PC-9 (cell line): Measurements from ENCODE around the gene FKBP5. TPM values are rescaled to one million over a fixed set of nuclear protein-coding genes. Genes with fewer than 3 reads are reported as not detected.

Experiments
- BruUV-seq: library from RNA; stranded (reverse); fragments of 400-500 nt; replicated peaks from 2 replicates; lab custom pipeline; 2021; lab: Mats Ljungman, UMichigan
- CTCF ChIA-PET: fragments of 300-600 bp; sonication (Branson Sonifier 250); formaldehyde crosslinking; loops from one replicate; lab custom pipeline; 2022; ENCODE audit warnings: antibody characterized with exemption; lab: Charles Lee
- POLR2A ChIA-PET: fragments of 300-600 bp; sonication (Branson Sonifier 250); formaldehyde crosslinking; loops from one replicate; lab custom pipeline; 2022; ENCODE audit warnings: antibody characterized with exemption; ENCODE audit not compliant: unreplicated experiment; lab: Charles Lee
- DNase-seq, 2 experiments: peaks; one replicate each; pipeline versions ENCODE4 v3.0.0 to v3.0.0-alpha.2; 2015 to 2022; ENCODE audit warnings: mixed read lengths in 1 of 2
- H2AFZ ChIP-seq: fragments of 200-600 bp; sonication (generic); 2 replicates; pipeline ENCODE4 v1.8.1; 2017; ENCODE audit warnings: antibody characterized with exemption
- H3F3A ChIP-seq: fragments of 200-600 bp; sonication (generic); 2 replicates; pipeline ENCODE4 v1.8.1; 2017; ENCODE audit warnings: antibody characterized with exemption, mild to moderate bottlenecking, low read depth; ENCODE audit not compliant: insufficient read depth
- H3K27ac ChIP-seq: fragments of 200-600 bp; sonication (generic); 2 replicates; pipeline ENCODE4 v1.6.1; 2016; ENCODE audit warnings: mixed run types
- H3K27me3 ChIP-seq: fragments of 200-600 bp; sonication (generic); 2 replicates; pipeline ENCODE4 v1.6.1; 2016; ENCODE audit warnings: low read depth, mixed run types; ENCODE audit not compliant: insufficient read depth
- H3K36me3 ChIP-seq: fragments of 200-600 bp; sonication (generic); 2 replicates; pipeline ENCODE4 v1.6.1; 2016; ENCODE audit warnings: low read depth, mixed run types
- H3K4me1 ChIP-seq: fragments of 200-600 bp; sonication (generic); replicated peaks from 2 replicates; pipeline ENCODE4 v1.6.1; 2016; ENCODE audit warnings: mixed run types; ENCODE audit not compliant: insufficient read depth
- H3K4me2 ChIP-seq: fragments of 200-600 bp; sonication (generic); 2 replicates; pipeline ENCODE4 v1.6.1; 2017; ENCODE audit warnings: mixed run types
- H3K4me3 ChIP-seq: fragments of 200-600 bp; sonication (generic); 2 replicates; pipeline ENCODE4 v1.6.1; 2016; ENCODE audit warnings: mixed run types
- H3K79me2 ChIP-seq: fragments of 200-600 bp; sonication (generic); 2 replicates; pipeline ENCODE4 v1.6.1; 2017; ENCODE audit warnings: low read depth, mixed run types
- H3K9me2 ChIP-seq: fragments of 200-600 bp; sonication (generic); 2 replicates; pipeline ENCODE4 v1.8.1; 2017; ENCODE audit warnings: mild to moderate bottlenecking; ENCODE audit not compliant: insufficient read depth
- H3K9me3 ChIP-seq: fragments of 200-600 bp; sonication (generic); 2 replicates; pipeline ENCODE4 v1.8.1; 2016; ENCODE audit warnings: low read depth; ENCODE audit not compliant: insufficient read depth
- H4K20me1 ChIP-seq: fragments of 200-600 bp; sonication (generic); 2 replicates; pipeline ENCODE4 v1.8.1; 2017; ENCODE audit not compliant: insufficient read depth
- EZH2 ChIP-seq: fragments of 200-600 bp; sonication (generic); IDR thresholded peaks from 2 replicates; pipeline ENCODE4 v1.8.0; 2017; ENCODE audit warnings: antibody characterized with exemption, low read depth
- intact Hi-C: fragments of 100-400 bp; cut with micrococcal nuclease; formaldehyde crosslinking; loops from one replicate; pipeline ENCODE4 v1.10.0; 2022; ENCODE audit not compliant: unreplicated experiment
- total RNA-seq: library from RNA; stranded (reverse); gene quantifications from 2 replicates; pipeline ENCODE4 v1.2.3, GENCODE V29; 2021
- TF ChIP-seq, protein P1 (sequence below): fragments of 200-600 bp; sonication (generic); conservative IDR thresholded peaks from 2 replicates; pipeline ENCODE4 v1.6.1; 2017; ENCODE audit warnings: mixed run types, antibody characterized with exemption, mild to moderate bottlenecking, moderate library complexity

Gene FKBP5
- total RNA-seq, 1 experiment from 2014 or later: 5.0 TPM

DNA sequence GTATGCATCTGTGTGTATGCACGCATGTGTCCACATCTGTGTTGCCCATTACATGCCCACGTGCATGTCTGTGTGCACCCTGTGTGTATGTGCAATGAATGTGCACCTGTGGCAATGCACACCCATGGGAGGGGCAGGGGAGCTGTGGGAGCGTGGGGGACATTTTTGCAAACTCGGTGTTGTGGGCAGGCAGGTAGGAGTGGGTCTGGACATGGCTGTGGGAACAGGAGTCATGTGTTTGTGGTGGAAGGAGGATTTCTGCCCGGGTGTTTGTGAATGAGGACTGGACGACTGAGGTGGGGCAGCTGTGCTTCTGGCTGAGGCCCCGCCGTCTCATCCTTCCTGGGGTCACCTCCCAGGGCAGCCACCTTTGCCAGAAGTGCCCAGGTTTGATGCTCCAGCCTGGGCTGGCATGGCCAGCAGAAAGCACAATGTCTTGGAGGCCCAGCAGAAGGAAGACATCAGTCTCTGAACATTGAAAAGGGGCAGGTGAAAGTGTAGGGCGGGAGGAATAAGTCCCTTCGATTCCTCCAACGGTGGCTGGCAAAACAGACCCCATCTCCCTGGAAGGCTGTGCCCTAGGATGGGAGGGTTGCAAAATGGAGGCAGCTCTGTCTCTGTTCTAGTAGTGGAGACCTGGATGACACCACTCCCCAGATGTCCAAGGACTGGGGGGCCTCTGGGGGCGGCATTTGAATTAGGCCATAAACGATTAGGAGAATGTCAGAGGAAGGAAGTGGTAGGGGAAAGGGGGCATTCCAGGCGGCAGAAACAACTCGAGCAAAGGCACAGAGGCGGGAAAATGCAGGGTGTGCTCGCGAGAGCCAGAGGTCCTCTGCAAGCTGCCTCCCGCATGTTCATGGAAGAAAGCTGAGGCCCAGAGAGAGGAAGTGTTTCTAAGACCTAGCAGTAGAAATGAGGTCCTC is 29.0 kb upstream of the FKBP5 start:
- ChIA-PET POLR2A (no interaction called here), CTCF (interaction anchor here (0.7 kb wide), 1 partner anchor 54 kb away, joined by 3 read pairs; no protein-coding TSS in a partner anchor)
- no peaks in the 10 kb centered on the region for H3K27me3 ChIP-seq
- intact Hi-C loops: no loop called here
- H3K9me3 ChIP-seq: no peaks in the 10 kb centered on the region
- H3K4me3 ChIP-seq: no peak overlapping the region
- no TSS peak for BruUV-seq
- H3K9me2 ChIP-seq: no peaks in the 10 kb centered on the region
- H3F3A ChIP-seq: no peaks in the 10 kb centered on the region
- H3K79me2 ChIP-seq: no peaks in the 10 kb centered on the region
- no peaks in the 10 kb centered on the region for H3K4me1 ChIP-seq
- TF ChIP-seq, protein P1, sequence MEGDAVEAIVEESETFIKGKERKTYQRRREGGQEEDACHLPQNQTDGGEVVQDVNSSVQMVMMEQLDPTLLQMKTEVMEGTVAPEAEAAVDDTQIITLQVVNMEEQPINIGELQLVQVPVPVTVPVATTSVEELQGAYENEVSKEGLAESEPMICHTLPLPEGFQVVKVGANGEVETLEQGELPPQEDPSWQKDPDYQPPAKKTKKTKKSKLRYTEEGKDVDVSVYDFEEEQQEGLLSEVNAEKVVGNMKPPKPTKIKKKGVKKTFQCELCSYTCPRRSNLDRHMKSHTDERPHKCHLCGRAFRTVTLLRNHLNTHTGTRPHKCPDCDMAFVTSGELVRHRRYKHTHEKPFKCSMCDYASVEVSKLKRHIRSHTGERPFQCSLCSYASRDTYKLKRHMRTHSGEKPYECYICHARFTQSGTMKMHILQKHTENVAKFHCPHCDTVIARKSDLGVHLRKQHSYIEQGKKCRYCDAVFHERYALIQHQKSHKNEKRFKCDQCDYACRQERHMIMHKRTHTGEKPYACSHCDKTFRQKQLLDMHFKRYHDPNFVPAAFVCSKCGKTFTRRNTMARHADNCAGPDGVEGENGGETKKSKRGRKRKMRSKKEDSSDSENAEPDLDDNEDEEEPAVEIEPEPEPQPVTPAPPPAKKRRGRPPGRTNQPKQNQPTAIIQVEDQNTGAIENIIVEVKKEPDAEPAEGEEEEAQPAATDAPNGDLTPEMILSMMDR: no peak
- no peak for TF ChIP-seq EZH2
- no peaks in the 10 kb centered on the region for H4K20me1 ChIP-seq
- H3K4me2 ChIP-seq: no peak overlapping the region
- no peak for DNase-seq
- no peak overlapping the region for H2AFZ ChIP-seq
- no peaks in the 10 kb centered on the region for H3K36me3 ChIP-seq
- no peak overlapping the region for H3K27ac ChIP-seq

DNA sequence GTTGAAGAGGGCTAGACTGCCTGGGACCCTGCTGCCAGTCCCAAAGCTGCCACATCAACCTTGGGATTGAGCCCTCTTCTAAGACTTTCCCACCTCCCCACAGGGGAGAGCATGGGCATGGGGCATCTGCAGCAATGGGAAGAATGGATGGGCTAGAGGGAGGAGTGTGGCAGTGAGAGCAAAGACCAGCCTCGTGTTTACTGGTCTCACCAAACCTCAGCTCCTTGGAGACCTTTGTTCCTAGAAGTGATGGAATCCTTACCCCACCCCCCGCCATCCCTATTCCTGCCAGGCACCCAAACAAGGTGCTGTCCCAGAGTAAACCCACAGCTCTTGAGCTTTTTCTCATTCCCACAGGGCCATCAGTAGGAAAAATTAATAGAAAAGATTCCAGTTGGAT is 28.1 kb upstream of the FKBP5 start:
- no peaks in the 10 kb centered on the region for H3K27me3 ChIP-seq
- no peaks in the 10 kb centered on the region for H4K20me1 ChIP-seq
- H3K27ac ChIP-seq: no peak overlapping the region
- CTCF ChIA-PET: interaction anchor here (0.7 kb wide), 1 partner anchor 53 kb away, joined by 3 read pairs; no protein-coding TSS in a partner anchor
- no TSS peak for BruUV-seq
- H3K4me1 ChIP-seq: no peaks in the 10 kb centered on the region
- no peak overlapping the region for H2AFZ ChIP-seq
- intact Hi-C loops: no loop called here
- H3K79me2 ChIP-seq: no peaks in the 10 kb centered on the region
- POLR2A ChIA-PET: no interaction called here
- DNase-seq: no peak
- no peaks in the 10 kb centered on the region for H3F3A ChIP-seq
- H3K9me3 ChIP-seq: no peaks in the 10 kb centered on the region
- no peak overlapping the region for H3K4me3 ChIP-seq
- TF ChIP-seq, protein P1: no peak
- TF ChIP-seq EZH2: no peak
- no peaks in the 10 kb centered on the region for H3K9me2 ChIP-seq
- no peak overlapping the region for H3K4me2 ChIP-seq
- H3K36me3 ChIP-seq: no peaks in the 10 kb centered on the region

DNA sequence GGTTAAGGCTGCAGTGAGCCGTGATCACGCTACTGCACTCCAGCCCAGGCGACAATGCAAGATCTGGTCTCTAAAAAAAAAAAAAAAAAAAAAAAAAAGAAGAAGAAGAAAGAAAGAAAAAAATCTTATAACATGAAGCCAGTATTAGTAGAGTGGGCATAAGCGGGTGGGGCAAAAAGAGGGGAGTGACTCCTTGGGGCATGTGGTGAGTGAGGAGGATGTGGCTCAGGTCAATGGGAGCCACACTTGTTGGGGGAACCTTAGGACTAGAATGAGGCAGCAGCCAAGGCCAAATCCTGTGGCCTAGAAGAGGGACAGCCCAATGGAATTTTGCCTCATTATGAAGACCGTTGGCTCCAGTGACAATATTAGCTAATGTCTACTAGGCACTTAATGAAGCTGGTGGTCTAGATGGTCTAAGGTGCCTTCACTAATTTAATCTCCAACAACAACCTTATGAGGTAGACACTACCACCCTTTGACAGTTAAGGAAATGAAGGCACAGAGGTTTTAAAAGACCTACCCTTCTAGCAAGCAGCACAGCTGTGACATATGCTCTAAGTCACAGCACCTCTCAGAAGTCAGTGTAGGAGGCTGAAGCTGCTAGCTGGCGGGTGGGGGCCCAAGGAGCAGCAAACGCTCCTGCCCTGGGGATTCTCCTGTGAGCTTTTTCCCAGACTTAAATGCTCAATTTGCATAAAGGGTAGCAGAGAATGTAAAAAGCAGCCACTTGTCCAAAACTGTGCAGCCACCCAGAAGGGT is 24.5 kb upstream of the FKBP5 start:
- TF ChIP-seq EZH2: no peak
- TF ChIP-seq, protein P1: no peak
- CTCF ChIA-PET: no interaction called here
- Histone ChIP-seq H3K9me3 (no peaks in the 10 kb centered on the region), H3K9me2 (no peaks in the 10 kb centered on the region), H3K4me1 (no peaks in the 10 kb centered on the region), H4K20me1 (no peaks in the 10 kb centered on the region), H3F3A (no peaks in the 10 kb centered on the region), H3K27me3 (no peaks in the 10 kb centered on the region), H3K4me2 (no peak overlapping the region), H3K4me3 (no peak overlapping the region), H3K36me3 (no peaks in the 10 kb centered on the region), H2AFZ (no peak overlapping the region), H3K79me2 (no peaks in the 10 kb centered on the region), H3K27ac (no peak overlapping the region)
- no peak for DNase-seq
- intact Hi-C loops: no loop called here
- POLR2A ChIA-PET: interaction anchor here (0.5 kb wide), 1 partner anchor 256 kb away, joined by 5 read pairs; no protein-coding TSS in a partner anchor
- BruUV-seq: no TSS peak
